Measurements from ENCODE around the gene SUPT4H1.

Gene SUPT4H1

GRCh38 chr17:58328195-58329034 lies 23.6 kb downstream of the SUPT4H1 start, which contains the start of gene TSPOAP1:
TSPOAP1 (minus strand) TSS chr17:58328795; CDS start chr17:58327920, 875 bp downstream.
- DNase-seq: no peak

- no peak for DNase-seq
These were observed 24.4 kb downstream of the SUPT4H1 start for GRCh38 chr17:58327363-58328194.

GRCh38 chr17:58326609-58327362 lies 25.2 kb downstream of the SUPT4H1 start:
- no peak for DNase-seq

DNA sequence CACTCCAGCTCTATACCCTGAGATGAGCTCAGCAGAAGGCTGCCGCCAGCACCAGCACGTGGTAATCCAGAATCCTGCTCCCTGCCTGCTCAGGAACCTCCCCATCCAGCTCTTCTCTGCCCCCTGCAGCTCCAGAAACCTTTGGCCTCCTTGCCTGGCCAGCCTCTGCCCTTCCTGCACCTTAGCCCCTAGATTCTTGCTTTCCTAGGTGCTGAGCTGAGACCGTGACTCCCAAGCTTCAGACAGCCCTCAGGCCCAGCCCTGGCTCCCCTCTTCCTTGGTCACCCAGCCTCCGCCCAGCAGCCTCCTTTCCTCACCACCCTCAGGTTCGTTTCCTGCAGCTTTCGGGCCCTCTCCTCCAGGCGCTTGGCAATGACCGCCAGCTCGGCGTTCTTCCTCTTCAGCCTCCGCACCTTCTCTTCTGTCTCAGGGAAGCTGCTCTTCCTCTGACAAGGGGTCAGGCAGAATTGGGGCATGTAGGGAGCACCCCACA lies 26.0 kb downstream of the SUPT4H1 start:
- DNase-seq: no peak

GRCh38 chr17:58325289-58325726 lies 26.7 kb downstream of the SUPT4H1 start:
- DNase-seq: no peak

GRCh38 chr17:58324409-58325288 lies 27.4 kb downstream of the SUPT4H1 start:
- DNase-seq: peak; percentile 43

GRCh38 chr17:58324056-58324408 lies 28.0 kb downstream of the SUPT4H1 start:
- DNase-seq: no peak

DNA sequence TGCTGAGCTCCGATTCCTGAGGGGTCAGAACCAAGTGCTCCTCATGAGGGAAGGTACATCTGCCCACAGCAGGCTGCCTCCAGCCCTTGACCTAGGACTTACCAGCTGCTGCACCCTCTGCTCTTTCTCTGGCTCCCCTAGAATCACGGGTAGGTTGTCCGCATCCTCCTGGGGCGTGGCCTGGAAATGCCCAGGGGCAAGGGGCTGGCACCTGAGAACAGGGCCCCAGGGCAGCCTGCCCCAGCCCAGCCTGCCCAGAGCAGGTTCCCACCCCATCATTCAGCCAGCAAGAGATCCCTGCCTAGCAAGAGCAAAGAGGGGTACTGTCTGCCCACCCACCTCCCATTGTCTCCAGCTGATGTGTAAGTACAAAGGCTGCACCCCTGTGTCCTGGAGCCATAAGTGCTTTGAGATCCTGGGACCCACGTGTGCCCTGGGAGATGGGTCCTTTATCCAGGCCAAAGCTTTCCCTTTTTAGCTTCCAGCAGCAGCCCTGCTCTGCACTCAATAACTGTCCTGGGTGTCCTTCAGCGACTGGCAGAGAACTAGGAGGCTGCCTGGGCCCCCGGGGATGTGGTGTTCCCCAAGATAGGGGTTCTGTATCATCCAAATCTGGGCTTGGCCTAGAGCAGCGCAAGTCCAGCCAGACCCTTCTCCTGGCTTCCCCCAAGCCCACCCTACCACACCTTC lies 28.5 kb downstream of the SUPT4H1 start:
- no peak for DNase-seq

GRCh38 chr17:58322581-58323185 lies 29.3 kb downstream of the SUPT4H1 start:
- DNase-seq: no peak

GRCh38 chr17:58321571-58322525 lies 30.2 kb downstream of the SUPT4H1 start:
- DNase-seq: no peak

- no peak for DNase-seq
These were observed 31.3 kb downstream of the SUPT4H1 start for GRCh38 chr17:58320570-58321323.

- DNase-seq: no peak
These were observed 31.8 kb downstream of the SUPT4H1 start for GRCh38 chr17:58320163-58320558.

DNA sequence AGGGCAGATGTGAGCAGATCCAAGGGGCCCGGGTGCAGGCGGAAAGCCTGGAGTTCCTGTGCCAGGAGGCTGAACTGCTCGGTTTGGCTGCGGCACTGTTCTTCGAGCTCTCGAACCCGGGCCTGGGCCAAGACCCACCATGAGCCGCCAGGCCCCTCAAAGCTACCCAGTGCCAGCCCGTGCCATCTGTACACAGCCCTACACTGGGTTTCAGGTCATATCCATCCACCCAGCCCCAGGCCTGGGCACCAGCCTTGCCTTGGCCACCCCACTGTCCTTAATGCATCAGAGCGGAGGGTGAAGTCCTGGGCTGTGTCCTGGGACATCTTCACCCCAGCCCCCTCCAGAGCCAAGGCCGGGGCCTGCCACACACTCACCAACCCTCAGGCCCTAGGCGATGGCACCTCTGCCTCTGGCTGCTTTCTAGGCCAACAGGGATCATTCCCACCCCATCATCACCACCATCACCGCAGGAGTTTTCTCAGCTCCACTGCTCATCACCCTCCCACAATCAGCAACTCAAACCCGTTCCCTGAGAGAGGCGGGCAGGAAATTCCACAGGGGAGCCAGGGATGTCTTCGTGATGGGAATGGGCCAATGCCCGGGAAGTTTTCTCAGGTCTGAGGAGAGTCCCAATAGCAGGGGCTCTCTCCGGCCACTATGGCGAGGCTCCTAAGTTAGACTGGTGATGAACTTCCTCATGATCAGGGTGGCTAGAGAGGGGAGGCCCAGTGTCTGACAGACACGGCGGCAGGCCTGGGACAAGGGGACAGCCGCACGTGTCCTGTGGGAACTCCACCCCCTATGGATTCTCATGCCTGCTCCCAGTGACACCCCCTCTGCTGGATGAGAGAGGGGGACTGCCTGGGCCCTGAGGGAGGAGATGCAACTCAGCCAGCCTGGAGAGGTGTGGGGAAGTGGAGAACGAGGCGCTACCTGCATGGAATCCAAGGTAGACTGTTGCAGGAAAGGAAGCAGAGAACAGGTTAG lies 32.5 kb downstream of the SUPT4H1 start:
- DNase-seq: no peak

- no peak for DNase-seq
These were observed 33.3 kb downstream of the SUPT4H1 start for GRCh38 chr17:58318627-58319172.

DNA sequence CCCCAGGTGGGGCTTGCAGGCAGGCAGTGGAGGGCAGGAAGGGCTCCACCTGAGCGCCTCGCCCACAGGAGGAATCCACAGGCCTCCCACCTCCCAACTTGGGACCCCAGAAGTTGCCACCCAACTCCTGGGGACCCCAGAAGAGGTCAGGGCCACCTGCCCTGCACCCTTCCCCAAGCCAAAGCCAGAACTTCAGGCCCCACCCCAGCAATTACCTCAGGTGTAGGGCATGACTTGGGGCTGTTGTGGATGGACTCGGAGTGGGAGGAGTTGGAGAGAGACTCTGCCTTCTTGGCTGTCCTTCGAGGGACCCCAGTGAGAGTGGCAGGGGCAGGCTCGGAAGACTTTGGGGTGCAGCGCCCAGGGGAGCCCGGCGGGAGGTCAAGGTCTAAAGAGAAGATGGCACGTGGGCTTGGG lies 33.9 kb downstream of the SUPT4H1 start:
- no peak for DNase-seq

GRCh38 chr17:58317421-58318064 lies 34.5 kb downstream of the SUPT4H1 start:
- DNase-seq: peak; percentile 26
